ENCODE results near the gene LRP8. TPM values are rescaled to one million over a fixed set of nuclear protein-coding genes. Genes with fewer than 3 reads are reported as not detected.

Gene LRP8
- total RNA-seq, 2 donors from 2014 or later: 39.8 to 43.7 TPM

Other genes starting within 250 kb of the LRP8 start
- not detected for gene SLC1A7, start 185.4 kb downstream of the LRP8 start, total RNA-seq
- 10 to 100 TPM; 11.3 to 22.8 TPM for gene CPT2, start 131.2 kb downstream of the LRP8 start, total RNA-seq
- 10 to 100 TPM; 40.0 to 67.6 TPM for gene CZIB, start 107.4 kb downstream of the LRP8 start, total RNA-seq
- gene MAGOH, start 89.6 kb downstream of the LRP8 start, total RNA-seq: 10 to 100 TPM; 71.7 to 92.1 TPM
- not detected for gene DMRTB1, start 131.3 kb upstream of the LRP8 start, total RNA-seq

All from activated naive CD4-positive, alpha-beta T cell treated with anti-CD3 and anti-CD28 coated beads, Interleukin-2, amount 50 U/mL, for 72 hours (primary cell).